ENCODE data around the gene RNF225. TPM values are rescaled to one million over a fixed set of nuclear protein-coding genes. Genes with fewer than 3 reads are reported as not detected.

RNF225 gene
- total RNA-seq, 1 donor from 2014 or later = 0.36 TPM

- peak overlapping the region; percentile 33 for H3K4me2 ChIP-seq (ENCODE audit: low read length)
- H3K4me1 Mint-ChIP-seq (ENCODE audit: low read depth, unreplicated experiment) = peaks cover 2% of the 10 kb centered on the region
- peaks cover 13% of the 10 kb centered on the region for H3K9me3 ChIP-seq (ENCODE audit: insufficient read depth, low read depth, low read length)
- H3K79me2 ChIP-seq (ENCODE audit: insufficient read depth, low read length) = no peaks in the 10 kb centered on the region
- H3K27me3 Mint-ChIP-seq (ENCODE audit: low read depth, unreplicated experiment) = no peaks in the 10 kb centered on the region
- no peak overlapping the region for H3K27ac ChIP-seq (ENCODE audit: low read depth, low read length)
- H3K4me3 ChIP-seq (ENCODE audit: insufficient read depth, low read depth, low read length) = no peak overlapping the region
- peak; percentile 63 for TF ChIP-seq EZH2 (IDR thresholded peaks at IDR 0.05; ENCODE audit: insufficient read depth, low read length)
- TF ChIP-seq CTCF (IDR thresholded peaks at IDR 0.05; ENCODE audit: insufficient read depth, low read depth, low read length) = no peak
- H3K36me3 ChIP-seq (ENCODE audit: insufficient read depth, low read length) = no peaks in the 10 kb centered on the region
- H3K27ac Mint-ChIP-seq (ENCODE audit: unreplicated experiment) = no peak overlapping the region
- H3K27me3 ChIP-seq (ENCODE audit: insufficient read depth, low read length) = no peaks in the 10 kb centered on the region
- no peak for DNase-seq (ENCODE audit: low read depth)
- H3K4me3 Mint-ChIP-seq (ENCODE audit: unreplicated experiment) = no peak overlapping the region
- peaks cover 5% of the 10 kb centered on the region for H3K36me3 Mint-ChIP-seq (ENCODE audit: low read depth, unreplicated experiment)
- no peak overlapping the region for H2AFZ ChIP-seq (ENCODE audit: low read depth, low read length)
- no peaks in the 10 kb centered on the region for H3K9me3 Mint-ChIP-seq (ENCODE audit: unreplicated experiment)
- no peaks in the 10 kb centered on the region for H4K20me1 ChIP-seq (ENCODE audit: insufficient read depth, low read length)
- no peaks in the 10 kb centered on the region for H3K4me1 ChIP-seq (ENCODE audit: insufficient read depth, low read length)
- H3K9ac ChIP-seq (ENCODE audit: low read length) = no peak overlapping the region
- no peak for FAIRE-seq
Measured at GRCh38 chr19:58355908-58356765, 39.3 kb upstream of the RNF225 start.

- Histone ChIP-seq H3K4me2 (ENCODE audit: low read length) (peak overlapping the region; percentile 33), H3K4me3 (ENCODE audit: insufficient read depth, low read depth, low read length) (no peak overlapping the region), H3K4me1 (ENCODE audit: insufficient read depth, low read length) (peaks cover 3% of the 10 kb centered on the region), H3K79me2 (ENCODE audit: insufficient read depth, low read length) (no peaks in the 10 kb centered on the region), H2AFZ (ENCODE audit: low read depth, low read length) (no peak overlapping the region), H4K20me1 (ENCODE audit: insufficient read depth, low read length) (no peaks in the 10 kb centered on the region), H3K36me3 (ENCODE audit: insufficient read depth, low read length) (no peaks in the 10 kb centered on the region), H3K27me3 (ENCODE audit: insufficient read depth, low read length) (no peaks in the 10 kb centered on the region), H3K9ac (ENCODE audit: low read length) (no peak overlapping the region), H3K27ac (ENCODE audit: low read depth, low read length) (no peak overlapping the region), H3K9me3 (ENCODE audit: insufficient read depth, low read depth, low read length) (peaks cover 13% of the 10 kb centered on the region)
- FAIRE-seq (no peak), DNase-seq (ENCODE audit: low read depth) (no peak)
- no peak overlapping the region for H3K4me3 Mint-ChIP-seq (ENCODE audit: unreplicated experiment)
- peaks cover 6% of the 10 kb centered on the region for H3K36me3 Mint-ChIP-seq (ENCODE audit: low read depth, unreplicated experiment)
- no peaks in the 10 kb centered on the region for H3K9me3 Mint-ChIP-seq (ENCODE audit: unreplicated experiment)
- no peaks in the 10 kb centered on the region for H3K27me3 Mint-ChIP-seq (ENCODE audit: low read depth, unreplicated experiment)
- H3K27ac Mint-ChIP-seq (ENCODE audit: unreplicated experiment) = no peak overlapping the region
- TF ChIP-seq CTCF (IDR thresholded peaks at IDR 0.05; ENCODE audit: insufficient read depth, low read depth, low read length) = no peak
- no peak for TF ChIP-seq EZH2 (IDR thresholded peaks at IDR 0.05; ENCODE audit: insufficient read depth, low read length)
- H3K4me1 Mint-ChIP-seq (ENCODE audit: low read depth, unreplicated experiment) = peaks cover 2% of the 10 kb centered on the region
Measured at GRCh38 chr19:58356766-58357480, 38.5 kb upstream of the RNF225 start.
